Measurements from ENCODE around the gene ETV6. TPM values are rescaled to one million over a fixed set of nuclear protein-coding genes. Genes with fewer than 3 reads are reported as not detected.
A peak's percentile ranks its signal among the peaks of the same experiment; 100 is the strongest.
"Not testable (repeated sequence)": the region's sequence is repeated elsewhere in the genome, so short reads cannot be mapped to it uniquely, and the experiment has no call there.

Gene ETV6
- total RNA-seq, 1 experiment from 2014 or later: 14.1 TPM

GRCh38 chr12:11907625-11908024, 258.2 kb downstream of the ETV6 start:
- no peak overlapping the region for H2AFZ ChIP-seq (ENCODE audit: low read depth, low read length, poor library complexity, severe bottlenecking)
- no peak overlapping the region for H3K9ac ChIP-seq (ENCODE audit: low read length)
- intact Hi-C loops (cut with micrococcal nuclease): no loop called here
- ChIA-PET CTCF (no interaction called here), POLR2A (no interaction called here), RAD21 (ENCODE audit: low non-redundant PET in 1 of 2, low total read pairs in 2 of 2, uncharacterized antibody in 2 of 2, unreplicated experiment in 2 of 2) (no interaction called here)
- no peaks in the 10 kb centered on the region for H3K36me3 ChIP-seq (ENCODE audit: control insufficient read depth in 1 of 2, insufficient read depth in 2 of 2, low read length in 2 of 2)
- no peak for DNase-seq (ENCODE audit: low read depth, low spot score)
- no peak overlapping the region for H3K4me2 ChIP-seq (ENCODE audit: low read length)
- H3K9me3 ChIP-seq (ENCODE audit: control insufficient read depth in 1 of 2, insufficient read depth in 1 of 2, low read depth in 1 of 2, low read length in 2 of 2): no peaks in the 10 kb centered on the region
- no peaks in the 10 kb centered on the region for H4K20me1 ChIP-seq (ENCODE audit: insufficient read depth)
- H3K27me3 ChIP-seq (ENCODE audit: insufficient read depth, low read length): no peaks in the 10 kb centered on the region
- no peaks in the 10 kb centered on the region for H3K9me2 ChIP-seq (ENCODE audit: insufficient read depth)
- no peaks in the 10 kb centered on the region for H3K79me2 ChIP-seq (ENCODE audit: insufficient read depth, low read length)
- TF ChIP-seq EZH2 (IDR thresholded peaks at IDR 0.05) (no peak), CBX3 (IDR thresholded peaks at IDR 0.05; ENCODE audit: low read depth) (0 out of 2 replicates have a peak, but pooled peaks have one; percentile 23), POLR2A (IDR thresholded peaks at IDR 0.05; ENCODE audit: borderline replicate concordance, extremely low read depth, insufficient read depth, insufficient read length) (no peak), SIN3A (IDR thresholded peaks at IDR 0.05; ENCODE audit: low read depth) (no peak), JUND (IDR thresholded peaks at IDR 0.05) (no peak), FOSL1 (IDR thresholded peaks at IDR 0.05; ENCODE audit: low read depth) (no peak)
- no peak for ATAC-seq
- no TSS peak for BruUV-seq (replicated peaks)
- no peak overlapping the region for H3K4me3 ChIP-seq (replicated peaks in 1 of 2; ENCODE audit: low read depth in 1 of 2, low read length in 2 of 2)
- no peaks in the 10 kb centered on the region for H3K4me1 ChIP-seq (ENCODE audit: control insufficient read depth in 1 of 2, insufficient read depth in 2 of 2, low read length in 2 of 2)
- H3K27ac ChIP-seq (ENCODE audit: low read depth, low read length): no peak overlapping the region

GRCh38 chr12:11909406-11909805, 259.9 kb downstream of the ETV6 start:
- H4K20me1 ChIP-seq (ENCODE audit: insufficient read depth); H3K36me3 ChIP-seq (ENCODE audit: control insufficient read depth in 1 of 2, insufficient read depth in 2 of 2, low read length in 2 of 2); H3K9me3 ChIP-seq (ENCODE audit: control insufficient read depth in 1 of 2, insufficient read depth in 1 of 2, low read depth in 1 of 2, low read length in 2 of 2); H3K4me3 ChIP-seq (replicated peaks in 1 of 2; ENCODE audit: low read depth in 1 of 2, low read length in 2 of 2); H3K9me2 ChIP-seq (ENCODE audit: insufficient read depth); H3K4me2 ChIP-seq (ENCODE audit: low read length); DNase-seq (ENCODE audit: low read depth, low spot score); RAD21 ChIA-PET (ENCODE audit: low non-redundant PET in 1 of 2, low total read pairs in 2 of 2, uncharacterized antibody in 2 of 2, unreplicated experiment in 2 of 2); intact Hi-C loops (cut with micrococcal nuclease); POLR2A ChIA-PET; H3K9ac ChIP-seq (ENCODE audit: low read length); H3K27me3 ChIP-seq (ENCODE audit: insufficient read depth, low read length); H3K27ac ChIP-seq (ENCODE audit: low read depth, low read length); H3K4me1 ChIP-seq (ENCODE audit: control insufficient read depth in 1 of 2, insufficient read depth in 2 of 2, low read length in 2 of 2); ATAC-seq; BruUV-seq (replicated peaks); CTCF ChIA-PET; H2AFZ ChIP-seq (ENCODE audit: low read depth, low read length, poor library complexity, severe bottlenecking); H3K79me2 ChIP-seq (ENCODE audit: insufficient read depth, low read length): not testable (repeated sequence)
